Psoas muscle (tissue), 8 donors: ENCODE results near the gene ZSCAN25. TPM values are rescaled to one million over a fixed set of nuclear protein-coding genes. Genes with fewer than 3 reads are reported as not detected.

Source experiments
- ATAC-seq, 4 donors: fragments of 200-7000 bp; cut with Tn5 transposase; one replicate each; pipeline ENCODE4 v1.9.1; 2020; ENCODE audit warnings: moderate library complexity in 3 of 4, mild to moderate bottlenecking in 2 of 4
- DNase-seq, 2 donors: peaks; one replicate each; pipeline ENCODE4 v3.0.0-alpha.2; 2020
- H3K27ac ChIP-seq: fragments of 200-600 bp; one replicate; pipeline ENCODE4 v1.8.0; 2022
- H3K27me3 ChIP-seq, 3 donors: fragments of 200-600 bp in 1 of 3; one replicate each; pipeline versions ENCODE4 v1.6.1 to v1.8.0; 2013 to 2022; ENCODE audit warnings: low read length in 2 of 3, mild to moderate bottlenecking in 2 of 3, moderate library complexity in 1 of 3; ENCODE audit not compliant: insufficient read depth in 3 of 3
- H3K36me3 ChIP-seq, 2 donors: fragments of 200-600 bp in 1 of 2; one replicate each; pipeline versions ENCODE4 v1.6.1 to v1.8.0; 2013 to 2022; ENCODE audit warnings: low read depth in 1 of 2, mild to moderate bottlenecking in 1 of 2, moderate library complexity in 1 of 2; ENCODE audit not compliant: insufficient read depth in 1 of 2
- H3K4me1 ChIP-seq: fragments of 200-600 bp; one replicate; pipeline ENCODE4 v1.8.0; 2022
- H3K4me3 ChIP-seq: fragments of 200-600 bp; one replicate; pipeline ENCODE4 v1.8.0; 2022; ENCODE audit warnings: mild to moderate bottlenecking
- H3K9me3 ChIP-seq: fragments of 200-600 bp; one replicate; pipeline ENCODE4 v1.8.0; 2022
- CTCF ChIP-seq: fragments of 200-600 bp; IDR thresholded peaks from one replicate; pipeline ENCODE4 v1.8.0; 2022; ENCODE audit warnings: antibody characterized with exemption
- WGBS, 3 donors: extraction: QIAGEN DNeasy Blood & Tissue Kit; methylation state at CpG; one replicate each; pipeline versions ENCODE4 v1.1.6 to v1.1.7; 2013; 5-methylcytosine and 5-hydroxymethylcytosine counted together
- intact Hi-C, 2 donors: fragments of 100-400 bp; cut with DNase I; formaldehyde crosslinking; loops; one replicate each; pipeline versions ENCODE4 v1.11.0 to v1.14.2; 2022
- polyA plus RNA-seq, 3 donors: library from polyadenylated mRNA; stranded (reverse); fragments of 200-250 nt; gene quantifications; one replicate each; pipeline ENCODE4 v1.2.3, GENCODE V29; 2013
- total RNA-seq, 4 donors: library from RNA; stranded (reverse); fragmentation: NEBNext Ultra II Directional in 2 of 4; extraction: Animal tissue kit (Norgen Biotek cat#: 25700) in 2 of 4; gene quantifications; one replicate each; pipeline versions ENCODE4 v1.2.1 to v1.2.4, GENCODE V29; 2021 to 2023
- donor health status: healthy with polysubstance abuse.
- donor health status: DM: no; HTN: no; CAD: no; lungs with moderate emphysema.
- donor health status: Bipolar disorder and iron deficiency.
- donor health status: healthy.
- donor health status: DM: yes; HTN: yes; CAD: no.
- donor health status: DM: no; HTN: no; CAD: no.
- donor health status: DM: no; HTN: no; CAD: no.
- donor health status: DM: yes; HTN: yes; CAD: no.

Gene ZSCAN25
- total and polyA plus RNA-seq, 7 donors = 2.6 to 10.5 (median 6.3) TPM

GRCh38 chr7:99601656-99602310 is 15.0 kb upstream of the ZSCAN25 start:
- Histone ChIP-seq H3K4me3 (no peak overlapping the region), H3K4me1 (no peaks in the 10 kb centered on the region), H3K36me3 (no peaks in the 10 kb centered on the region), H3K27ac (no peak overlapping the region), H3K9me3 (no peaks in the 10 kb centered on the region), H3K27me3 (peaks cover 0 to 2% (median 0%) of the 10 kb centered on the region in 3 donors)
- intact Hi-C loops = no loop called here
- ATAC-seq = no peak
- WGBS, 3 donors = 53 to 70% (median 60%) methylated on average over 7 of the region's 7 CpGs
- no peak for DNase-seq
- no peak for TF ChIP-seq CTCF

- Histone ChIP-seq H3K27ac (no peak overlapping the region), H3K9me3 (no peaks in the 10 kb centered on the region), H3K27me3 (no peaks in the 10 kb centered on the region), H3K4me3 (no peak overlapping the region), H3K36me3 (no peaks in the 10 kb centered on the region), H3K4me1 (no peaks in the 10 kb centered on the region)
- DNase-seq (no peak), ATAC-seq (no peak)
- 90 to 94% (median 92%) methylated on average over 7 of the region's 7 CpGs for WGBS, 3 donors
- intact Hi-C loops = no loop called here
- no peak for TF ChIP-seq CTCF
Observed at GRCh38 chr7:99605527-99605926, 11.2 kb upstream of the ZSCAN25 start.

GRCh38 chr7:99606531-99606930 is 10.2 kb upstream of the ZSCAN25 start:
- Histone ChIP-seq H3K36me3 (no peaks in the 10 kb centered on the region), H3K27ac (no peak overlapping the region), H3K4me3 (no peak overlapping the region), H3K9me3 (no peaks in the 10 kb centered on the region), H3K4me1 (no peaks in the 10 kb centered on the region), H3K27me3 (no peaks in the 10 kb centered on the region)
- TF ChIP-seq CTCF = no peak
- DNase-seq = no peak
- intact Hi-C loops = no loop called here
- ATAC-seq = no peak
- 60 to 66% (median 64%) methylated on average over 8 of the region's 8 CpGs for WGBS, 3 donors

- DNase-seq (no peak), ATAC-seq (no peak)
- Histone ChIP-seq H3K27ac (no peak overlapping the region), H3K36me3 (no peaks in the 10 kb centered on the region), H3K27me3 (no peaks in the 10 kb centered on the region), H3K4me1 (no peaks in the 10 kb centered on the region), H3K4me3 (no peak overlapping the region), H3K9me3 (no peaks in the 10 kb centered on the region)
- intact Hi-C loops = no loop called here
- 73 to 76% (median 75%) methylated on average over 9 of the region's 9 CpGs for WGBS, 3 donors
- TF ChIP-seq CTCF = no peak
Observed at GRCh38 chr7:99607548-99607947, 9.2 kb upstream of the ZSCAN25 start.

GRCh38 chr7:99614495-99614894 is 2.3 kb upstream of the ZSCAN25 start:
- intact Hi-C loops = no loop called here
- Histone ChIP-seq H3K9me3 (no peaks in the 10 kb centered on the region), H3K27ac (no peak overlapping the region), H3K4me3 (no peak overlapping the region), H3K27me3 (no peaks in the 10 kb centered on the region), H3K4me1 (peaks cover 10% of the 10 kb centered on the region), H3K36me3 (peaks cover 0 to 15% of the 10 kb centered on the region in 2 donors)
- no peak for TF ChIP-seq CTCF
- ATAC-seq (no peak), DNase-seq (no peak)
- 73 to 81% (median 81%) methylated on average over 3 of the region's 3 CpGs for WGBS, 3 donors
